ENCODE data around the gene NOTUM. TPM values are rescaled to one million over a fixed set of nuclear protein-coding genes. Genes with fewer than 3 reads are reported as not detected.

Gene NOTUM
- total and polyA plus RNA-seq, 10 of the 15 experiments (the other 5 are each of a cell fraction or from before 2014, with no cell fraction given) = 0.04 to 0.13 TPM; not detected in 8

DNA sequence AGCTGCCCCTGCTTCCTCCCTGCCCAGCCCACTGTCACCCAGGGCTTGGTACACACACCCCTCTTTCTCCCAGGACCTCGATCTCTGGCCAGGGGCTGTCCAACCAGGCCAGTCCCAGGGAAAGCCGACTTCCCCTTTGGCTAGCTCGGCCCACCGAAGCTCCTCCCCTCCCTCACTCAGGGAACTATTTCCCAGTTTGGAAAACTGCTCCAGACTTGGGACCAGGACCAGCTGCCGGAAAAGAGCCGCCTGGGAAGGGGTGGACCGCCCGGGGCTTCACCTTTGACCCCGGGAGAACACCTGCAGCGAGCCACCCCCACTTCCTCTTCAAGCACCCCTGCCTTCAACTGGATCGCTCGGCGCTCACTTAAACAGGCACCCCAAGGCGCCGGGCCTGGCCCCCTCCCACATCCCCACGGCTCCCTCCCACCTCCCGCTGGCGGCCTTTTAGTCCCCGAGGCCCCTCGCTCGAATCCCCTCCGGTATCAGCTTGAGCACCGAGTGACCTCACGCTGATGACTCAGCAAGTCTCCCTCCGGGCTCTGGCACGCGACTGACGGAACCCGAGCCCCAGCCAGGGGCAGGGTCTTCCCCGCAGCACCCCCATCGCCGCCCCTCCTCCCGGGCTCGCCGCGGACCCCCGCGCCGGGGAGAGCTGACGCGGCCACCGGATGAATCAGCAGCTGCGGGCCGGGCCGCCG is 34.4 kb downstream of the NOTUM start (continued):
- TF ChIP-seq, protein P1, sequence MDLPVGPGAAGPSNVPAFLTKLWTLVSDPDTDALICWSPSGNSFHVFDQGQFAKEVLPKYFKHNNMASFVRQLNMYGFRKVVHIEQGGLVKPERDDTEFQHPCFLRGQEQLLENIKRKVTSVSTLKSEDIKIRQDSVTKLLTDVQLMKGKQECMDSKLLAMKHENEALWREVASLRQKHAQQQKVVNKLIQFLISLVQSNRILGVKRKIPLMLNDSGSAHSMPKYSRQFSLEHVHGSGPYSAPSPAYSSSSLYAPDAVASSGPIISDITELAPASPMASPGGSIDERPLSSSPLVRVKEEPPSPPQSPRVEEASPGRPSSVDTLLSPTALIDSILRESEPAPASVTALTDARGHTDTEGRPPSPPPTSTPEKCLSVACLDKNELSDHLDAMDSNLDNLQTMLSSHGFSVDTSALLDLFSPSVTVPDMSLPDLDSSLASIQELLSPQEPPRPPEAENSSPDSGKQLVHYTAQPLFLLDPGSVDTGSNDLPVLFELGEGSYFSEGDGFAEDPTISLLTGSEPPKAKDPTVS (IDR thresholded peaks at IDR 0.05; ENCODE audit: low read depth, low read length) = no peak
- no peak for TF ChIP-seq NRF1 (conservative IDR thresholded peaks at IDR 0.05; ENCODE audit: low read depth, low read length)
- TF ChIP-seq ZBED1 (IDR thresholded peaks at IDR 0.05; ENCODE audit: borderline replicate concordance) = no peak
- no peak for TF ChIP-seq CHD4 (IDR thresholded peaks at IDR 0.05)
- TF ChIP-seq ZBTB4 (CRISPR knock-in tag; IDR thresholded peaks at IDR 0.05) = no peak
- TF ChIP-seq KDM1A (IDR thresholded peaks at IDR 0.05; ENCODE audit: borderline replicate concordance) = no peak
- TF ChIP-seq NR2C1 (IDR thresholded peaks at IDR 0.05) = peak; percentile 91
- TF ChIP-seq MEF2B (IDR thresholded peaks at IDR 0.05; ENCODE audit: partially characterized antibody, poor library complexity, severe bottlenecking) = no peak
- peak; percentile 58; the same call in 1 of the 2 replicates for TF ChIP-seq EED (IDR thresholded peaks at IDR 0.05; ENCODE audit: low read depth)
- no peak for TF ChIP-seq SMAD1 (IDR thresholded peaks at IDR 0.05; ENCODE audit: low read depth, partially characterized antibody)
- TF ChIP-seq CTCF (IDR thresholded peaks at IDR 0.05 in 2 of 3, conservative IDR thresholded peaks at IDR 0.05 in 1 of 3; ENCODE audit: control insufficient read depth in 2 of 3, extremely low read depth in 1 of 3, insufficient read depth in 1 of 3, low read depth in 3 of 3, low read length in 3 of 3) = no peak
- TF ChIP-seq, protein P2, sequence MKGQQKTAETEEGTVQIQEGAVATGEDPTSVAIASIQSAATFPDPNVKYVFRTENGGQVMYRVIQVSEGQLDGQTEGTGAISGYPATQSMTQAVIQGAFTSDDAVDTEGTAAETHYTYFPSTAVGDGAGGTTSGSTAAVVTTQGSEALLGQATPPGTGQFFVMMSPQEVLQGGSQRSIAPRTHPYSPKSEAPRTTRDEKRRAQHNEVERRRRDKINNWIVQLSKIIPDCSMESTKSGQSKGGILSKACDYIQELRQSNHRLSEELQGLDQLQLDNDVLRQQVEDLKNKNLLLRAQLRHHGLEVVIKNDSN (IDR thresholded peaks at IDR 0.05; ENCODE audit: borderline replicate concordance, extremely low read length, insufficient read depth, low read depth, low read length) = no peak
- TF ChIP-seq ATF7 (IDR thresholded peaks at IDR 0.05; ENCODE audit: low read depth) = no peak
- TF ChIP-seq, protein P3, sequence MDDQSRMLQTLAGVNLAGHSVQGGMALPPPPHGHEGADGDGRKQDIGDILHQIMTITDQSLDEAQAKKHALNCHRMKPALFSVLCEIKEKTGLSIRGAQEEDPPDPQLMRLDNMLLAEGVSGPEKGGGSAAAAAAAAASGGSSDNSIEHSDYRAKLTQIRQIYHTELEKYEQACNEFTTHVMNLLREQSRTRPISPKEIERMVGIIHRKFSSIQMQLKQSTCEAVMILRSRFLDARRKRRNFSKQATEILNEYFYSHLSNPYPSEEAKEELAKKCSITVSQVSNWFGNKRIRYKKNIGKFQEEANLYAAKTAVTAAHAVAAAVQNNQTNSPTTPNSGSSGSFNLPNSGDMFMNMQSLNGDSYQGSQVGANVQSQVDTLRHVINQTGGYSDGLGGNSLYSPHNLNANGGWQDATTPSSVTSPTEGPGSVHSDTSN (IDR thresholded peaks at IDR 0.05; ENCODE audit: insufficient replicate concordance, low read depth, low read length) = no peak
- TF ChIP-seq MAX (IDR thresholded peaks at IDR 0.05; ENCODE audit: low read depth, low read length) = no peak
- TF ChIP-seq MEF2A (IDR thresholded peaks at IDR 0.05; ENCODE audit: insufficient read depth, low read depth, low read length) = no peak
- TF ChIP-seq CBX5 (IDR thresholded peaks at IDR 0.05; ENCODE audit: low read depth) = no peak
- no peak for TF ChIP-seq BRCA1 (IDR thresholded peaks at IDR 0.05; ENCODE audit: low read depth, low read length)
- TF ChIP-seq ZNF24 (IDR thresholded peaks at IDR 0.05) = no peak
